ENCODE results near the gene OGFR.

- TF ChIP-seq CTCF (IDR thresholded peaks at IDR 0.05; ENCODE audit: insufficient read depth, low read depth, low read length) (no peak), EZH2 (IDR thresholded peaks at IDR 0.05; ENCODE audit: insufficient read depth, low read length) (no peak)
Observed at GRCh38 chr20:62828051-62828450, 23.4 kb downstream of the OGFR start.

All from astrocyte (in vitro differentiated cells and primary cell).